T-helper 2 cell treated with Interferon-gamma antibody and Interleukin-4, amounts not matched to agents 5 μg/mL and 100 μg/mL, for 36 hours (primary cell): ENCODE data around the gene HEXD.

Experiments
- DNase-seq: peaks from one replicate; pipeline ENCODE4 v3.0.0; 2021; ENCODE audit warnings: low spot score
- H3K27ac Mint-ChIP-seq: one replicate; pipeline ENCODE4 v1.8.0; 2021; ENCODE audit warnings: mild to moderate bottlenecking, mixed read lengths
- H3K27me3 Mint-ChIP-seq: one replicate; pipeline ENCODE4 v1.8.0; 2021; ENCODE audit warnings: low read depth, mixed read lengths
- H3K36me3 Mint-ChIP-seq: one replicate; pipeline ENCODE4 v1.8.0; 2021; ENCODE audit warnings: low read depth, mixed read lengths
- H3K4me1 Mint-ChIP-seq: one replicate; pipeline ENCODE4 v1.8.0; 2021; ENCODE audit warnings: low read depth, mixed read lengths
- H3K4me3 Mint-ChIP-seq: one replicate; pipeline ENCODE4 v1.8.0; 2022; ENCODE audit warnings: mild to moderate bottlenecking, moderate library complexity, mixed read lengths
- H3K9me3 Mint-ChIP-seq: one replicate; pipeline ENCODE4 v1.8.0; 2021; ENCODE audit warnings: mixed read lengths

HEXD gene

GRCh38 chr17:82397449-82398335 lies 20.5 kb upstream of the HEXD start:
- no peak overlapping the region for H3K4me3 Mint-ChIP-seq
- no peaks in the 10 kb centered on the region for H3K27me3 Mint-ChIP-seq
- no peak for DNase-seq
- peaks cover 9% of the 10 kb centered on the region for H3K36me3 Mint-ChIP-seq
- H3K27ac Mint-ChIP-seq = no peak overlapping the region
- no peaks in the 10 kb centered on the region for H3K9me3 Mint-ChIP-seq
- peaks cover 10% of the 10 kb centered on the region for H3K4me1 Mint-ChIP-seq

GRCh38 chr17:82399041-82399441 lies 19.1 kb upstream of the HEXD start:
- H3K36me3 Mint-ChIP-seq = peaks cover 17% of the 10 kb centered on the region
- H3K9me3 Mint-ChIP-seq = no peaks in the 10 kb centered on the region
- peaks cover 10% of the 10 kb centered on the region for H3K4me1 Mint-ChIP-seq
- no peaks in the 10 kb centered on the region for H3K27me3 Mint-ChIP-seq
- H3K4me3 Mint-ChIP-seq = no peak overlapping the region
- H3K27ac Mint-ChIP-seq = no peak overlapping the region
- DNase-seq = no peak

GRCh38 chr17:82399601-82400101 lies 18.5 kb upstream of the HEXD start:
- peaks cover 10% of the 10 kb centered on the region for H3K4me1 Mint-ChIP-seq
- H3K9me3 Mint-ChIP-seq = no peaks in the 10 kb centered on the region
- H3K4me3 Mint-ChIP-seq = no peak overlapping the region
- no peak for DNase-seq
- H3K36me3 Mint-ChIP-seq = peaks cover 17% of the 10 kb centered on the region
- H3K27ac Mint-ChIP-seq = no peak overlapping the region
- H3K27me3 Mint-ChIP-seq = no peaks in the 10 kb centered on the region

GRCh38 chr17:82400206-82400605 lies 17.9 kb upstream of the HEXD start:
- peak overlapping the region; percentile 30 for H3K4me3 Mint-ChIP-seq
- peak overlapping the region; percentile 15 for H3K27ac Mint-ChIP-seq
- peaks cover 17% of the 10 kb centered on the region for H3K36me3 Mint-ChIP-seq
- DNase-seq = no peak
- peaks cover 10% of the 10 kb centered on the region for H3K4me1 Mint-ChIP-seq
- H3K9me3 Mint-ChIP-seq = no peaks in the 10 kb centered on the region
- no peaks in the 10 kb centered on the region for H3K27me3 Mint-ChIP-seq

- H3K36me3 Mint-ChIP-seq = peaks cover 18% of the 10 kb centered on the region
- H3K27me3 Mint-ChIP-seq = no peaks in the 10 kb centered on the region
- H3K27ac Mint-ChIP-seq = peak overlapping the region; percentile 90
- H3K9me3 Mint-ChIP-seq = no peaks in the 10 kb centered on the region
- H3K4me3 Mint-ChIP-seq = peak overlapping the region; percentile 85
- peak; percentile 65 for DNase-seq
- peaks cover 10% of the 10 kb centered on the region for H3K4me1 Mint-ChIP-seq
Observed at GRCh38 chr17:82400830-82401229, 17.3 kb upstream of the HEXD start.

- H3K36me3 Mint-ChIP-seq = peaks cover 20% of the 10 kb centered on the region
- peaks cover 10% of the 10 kb centered on the region for H3K4me1 Mint-ChIP-seq
- no peaks in the 10 kb centered on the region for H3K27me3 Mint-ChIP-seq
Observed at GRCh38 chr17:82402865-82403264, 15.3 kb upstream of the HEXD start.

GRCh38 chr17:82403662-82404660 lies 14.2 kb upstream of the HEXD start:
- no peaks in the 10 kb centered on the region for H3K9me3 Mint-ChIP-seq
- H3K27ac Mint-ChIP-seq = no peak overlapping the region
- no peaks in the 10 kb centered on the region for H3K27me3 Mint-ChIP-seq
- no peak for DNase-seq
- H3K4me1 Mint-ChIP-seq = peaks cover 10% of the 10 kb centered on the region
- peaks cover 21% of the 10 kb centered on the region for H3K36me3 Mint-ChIP-seq
- H3K4me3 Mint-ChIP-seq = no peak overlapping the region

More at GRCh38 chr17:82402865-82403264, 15.3 kb upstream of the HEXD start:
- no peak overlapping the region for H3K4me3 Mint-ChIP-seq
- no peaks in the 10 kb centered on the region for H3K9me3 Mint-ChIP-seq
- DNase-seq = no peak
- no peak overlapping the region for H3K27ac Mint-ChIP-seq

- DNase-seq = no peak
- H3K27ac Mint-ChIP-seq = no peak overlapping the region
- no peaks in the 10 kb centered on the region for H3K9me3 Mint-ChIP-seq
- H3K27me3 Mint-ChIP-seq = no peaks in the 10 kb centered on the region
- no peak overlapping the region for H3K4me3 Mint-ChIP-seq
- H3K36me3 Mint-ChIP-seq = peaks cover 21% of the 10 kb centered on the region
- peaks cover 10% of the 10 kb centered on the region for H3K4me1 Mint-ChIP-seq
Observed at GRCh38 chr17:82405051-82405450, 13.1 kb upstream of the HEXD start.

- Mint-ChIP-seq H3K4me3 (no peak overlapping the region), H3K27ac (no peak overlapping the region)
- DNase-seq = no peak
Observed at GRCh38 chr17:82406131-82406671, 11.9 kb upstream of the HEXD start.

GRCh38 chr17:82407255-82407654 lies 10.9 kb upstream of the HEXD start:
- no peak for DNase-seq
- Mint-ChIP-seq H3K4me3 (no peak overlapping the region), H3K4me1 (no peaks in the 10 kb centered on the region), H3K9me3 (no peaks in the 10 kb centered on the region), H3K27ac (no peak overlapping the region), H3K36me3 (peaks cover 13% of the 10 kb centered on the region), H3K27me3 (no peaks in the 10 kb centered on the region)

More at GRCh38 chr17:82406131-82406671, 11.9 kb upstream of the HEXD start:
- peaks cover 2% of the 10 kb centered on the region for H3K4me1 Mint-ChIP-seq
- peaks cover 15% of the 10 kb centered on the region for H3K36me3 Mint-ChIP-seq
- H3K27me3 Mint-ChIP-seq = no peaks in the 10 kb centered on the region
- no peaks in the 10 kb centered on the region for H3K9me3 Mint-ChIP-seq

GRCh38 chr17:82408288-82408937 lies 9.7 kb upstream of the HEXD start:
- H3K4me3 Mint-ChIP-seq = no peak overlapping the region
- no peak for DNase-seq
- no peaks in the 10 kb centered on the region for H3K27me3 Mint-ChIP-seq
- H3K27ac Mint-ChIP-seq = no peak overlapping the region
- peaks cover 8% of the 10 kb centered on the region for H3K36me3 Mint-ChIP-seq
- no peaks in the 10 kb centered on the region for H3K9me3 Mint-ChIP-seq
- peaks cover 2% of the 10 kb centered on the region for H3K4me1 Mint-ChIP-seq

- H3K4me3 Mint-ChIP-seq = no peak overlapping the region
- H3K36me3 Mint-ChIP-seq = peaks cover 5% of the 10 kb centered on the region
- no peaks in the 10 kb centered on the region for H3K9me3 Mint-ChIP-seq
- peaks cover 2% of the 10 kb centered on the region for H3K4me1 Mint-ChIP-seq
- DNase-seq = no peak
- H3K27ac Mint-ChIP-seq = no peak overlapping the region
- H3K27me3 Mint-ChIP-seq = no peaks in the 10 kb centered on the region
Observed at GRCh38 chr17:82408938-82409318, 9.2 kb upstream of the HEXD start.

- Mint-ChIP-seq H3K4me1 (peaks cover 8% of the 10 kb centered on the region), H3K4me3 (no peak overlapping the region), H3K36me3 (peaks cover 6% of the 10 kb centered on the region), H3K9me3 (no peaks in the 10 kb centered on the region), H3K27me3 (no peaks in the 10 kb centered on the region), H3K27ac (no peak overlapping the region)
- no peak for DNase-seq
Observed at GRCh38 chr17:82410014-82410716, 8.0 kb upstream of the HEXD start.
